Measurements from ENCODE around the gene EYS. TPM values are rescaled to one million over a fixed set of nuclear protein-coding genes. Genes with fewer than 3 reads are reported as not detected.
"Not testable (repeated sequence)": the region's sequence is repeated elsewhere in the genome, so short reads cannot be mapped to it uniquely, and the experiment has no call there.

Gene EYS
- total RNA-seq, 2 donors from 2014 or later, result not detected

GRCh38 chr6:63757826-63758225 is 1949.2 kb downstream of the EYS start:
- no peak overlapping the region for H3K27ac Mint-ChIP-seq
- DNase-seq (no peak), ATAC-seq (replicated peaks in 1 of 2) (no peak)
- no peaks in the 10 kb centered on the region for H3K4me1 Mint-ChIP-seq (ENCODE audit: low read depth)
- no peak overlapping the region for H3K4me3 Mint-ChIP-seq
- H3K9me3 Mint-ChIP-seq, result peaks cover 4 to 6% of the 10 kb centered on the region in 2 donors
- H3K36me3 Mint-ChIP-seq (ENCODE audit: insufficient read depth in 2 of 2), result peaks cover 2 to 19% of the 10 kb centered on the region in 2 donors
- H3K27me3 Mint-ChIP-seq (ENCODE audit: low read depth), result no peaks in the 10 kb centered on the region

- Mint-ChIP-seq H3K27ac (peak overlapping the region; percentile 79), H3K36me3 (ENCODE audit: insufficient read depth in 2 of 2) (peaks cover 2 to 19% of the 10 kb centered on the region in 2 donors)
- H3K4me1 Mint-ChIP-seq (ENCODE audit: low read depth); H3K4me3 Mint-ChIP-seq; H3K9me3 Mint-ChIP-seq; ATAC-seq (replicated peaks in 1 of 2); DNase-seq; H3K27me3 Mint-ChIP-seq (ENCODE audit: low read depth): not testable (repeated sequence)
Observed at GRCh38 chr6:63757275-63757674, 1949.8 kb downstream of the EYS start.

GRCh38 chr6:63750400-63750799 is 1956.6 kb downstream of the EYS start:
- ATAC-seq (replicated peaks in 1 of 2) (no peak), DNase-seq (no peak)
- H3K27me3 Mint-ChIP-seq (ENCODE audit: low read depth), result no peaks in the 10 kb centered on the region
- no peaks in the 10 kb centered on the region for H3K4me1 Mint-ChIP-seq (ENCODE audit: low read depth)
- H3K36me3 Mint-ChIP-seq (ENCODE audit: insufficient read depth in 2 of 2), result peaks cover 4 to 8% of the 10 kb centered on the region in 2 donors
- H3K27ac Mint-ChIP-seq, result no peak overlapping the region
- H3K9me3 Mint-ChIP-seq, result peaks cover 5 to 7% of the 10 kb centered on the region in 2 donors
- no peak overlapping the region for H3K4me3 Mint-ChIP-seq

GRCh38 chr6:63745784-63746183 is 1961.2 kb downstream of the EYS start:
- ATAC-seq (replicated peaks in 1 of 2) (no peak), DNase-seq (no peak)
- Mint-ChIP-seq H3K4me3 (no peak overlapping the region), H3K4me1 (ENCODE audit: low read depth) (no peaks in the 10 kb centered on the region), H3K27ac (no peak overlapping the region), H3K27me3 (ENCODE audit: low read depth) (no peaks in the 10 kb centered on the region), H3K36me3 (ENCODE audit: insufficient read depth in 2 of 2) (peaks cover 4 to 5% of the 10 kb centered on the region in 2 donors), H3K9me3 (peaks cover 3 to 6% of the 10 kb centered on the region in 2 donors)

GRCh38 chr6:63744810-63745209 is 1962.2 kb downstream of the EYS start:
- no peak overlapping the region for H3K27ac Mint-ChIP-seq
- no peak overlapping the region for H3K4me3 Mint-ChIP-seq
- H3K4me1 Mint-ChIP-seq (ENCODE audit: low read depth), result no peaks in the 10 kb centered on the region
- no peaks in the 10 kb centered on the region for H3K27me3 Mint-ChIP-seq (ENCODE audit: low read depth)
- H3K36me3 Mint-ChIP-seq (ENCODE audit: insufficient read depth in 2 of 2), result peaks cover 4 to 5% of the 10 kb centered on the region in 2 donors
- ATAC-seq (replicated peaks in 1 of 2), result no peak
- H3K9me3 Mint-ChIP-seq, result peaks cover 3 to 6% of the 10 kb centered on the region in 2 donors
- DNase-seq, result no peak

GRCh38 chr6:63743691-63744090 is 1963.3 kb downstream of the EYS start:
- Mint-ChIP-seq H3K27me3 (ENCODE audit: low read depth) (no peaks in the 10 kb centered on the region), H3K27ac (no peak overlapping the region), H3K4me3 (no peak overlapping the region), H3K9me3 (peaks cover 3 to 6% of the 10 kb centered on the region in 2 donors), H3K4me1 (ENCODE audit: low read depth) (no peaks in the 10 kb centered on the region), H3K36me3 (ENCODE audit: insufficient read depth in 2 of 2) (peaks cover 0 to 4% of the 10 kb centered on the region in 2 donors)
- ATAC-seq (replicated peaks in 1 of 2) (no peak), DNase-seq (no peak)

- no peak overlapping the region for H3K27ac Mint-ChIP-seq
- H3K4me3 Mint-ChIP-seq, result no peak overlapping the region
- DNase-seq (no peak), ATAC-seq (replicated peaks in 1 of 2) (no peak)
- H3K4me1 Mint-ChIP-seq (ENCODE audit: low read depth), result no peaks in the 10 kb centered on the region
- peaks cover 2 to 3% of the 10 kb centered on the region in 2 donors for H3K9me3 Mint-ChIP-seq
- H3K27me3 Mint-ChIP-seq (ENCODE audit: low read depth), result no peaks in the 10 kb centered on the region
- H3K36me3 Mint-ChIP-seq (ENCODE audit: insufficient read depth in 2 of 2), result no peaks in the 10 kb centered on the region
Observed at GRCh38 chr6:63742060-63742459, 1965.0 kb downstream of the EYS start.

GRCh38 chr6:63740709-63741108 is 1966.3 kb downstream of the EYS start:
- Mint-ChIP-seq H3K36me3 (ENCODE audit: insufficient read depth in 2 of 2) (no peaks in the 10 kb centered on the region), H3K9me3 (peaks cover 0 to under 1% of the 10 kb centered on the region in 2 donors), H3K27ac (no peak overlapping the region), H3K4me1 (ENCODE audit: low read depth) (no peaks in the 10 kb centered on the region), H3K27me3 (ENCODE audit: low read depth) (no peaks in the 10 kb centered on the region), H3K4me3 (no peak overlapping the region)
- DNase-seq, result no peak
- ATAC-seq (replicated peaks in 1 of 2), result no peak

- Mint-ChIP-seq H3K27ac (no peak overlapping the region), H3K27me3 (ENCODE audit: low read depth) (no peaks in the 10 kb centered on the region), H3K9me3 (peaks cover 0 to 5% of the 10 kb centered on the region in 2 donors), H3K4me1 (ENCODE audit: low read depth) (no peaks in the 10 kb centered on the region), H3K36me3 (ENCODE audit: insufficient read depth in 2 of 2) (peaks cover 0 to 7% of the 10 kb centered on the region in 2 donors), H3K4me3 (no peak overlapping the region)
- DNase-seq (no peak), ATAC-seq (replicated peaks in 1 of 2) (no peak)
Observed at GRCh38 chr6:63739094-63739687, 1967.8 kb downstream of the EYS start.

- not testable (repeated sequence) for H3K4me3 Mint-ChIP-seq; H3K9me3 Mint-ChIP-seq; H3K27ac Mint-ChIP-seq; DNase-seq; H3K4me1 Mint-ChIP-seq (ENCODE audit: low read depth); H3K27me3 Mint-ChIP-seq (ENCODE audit: low read depth); ATAC-seq (replicated peaks in 1 of 2); H3K36me3 Mint-ChIP-seq (ENCODE audit: insufficient read depth in 2 of 2)
Observed at GRCh38 chr6:63738190-63738589, 1968.8 kb downstream of the EYS start.

- Mint-ChIP-seq H3K27ac (no peak overlapping the region), H3K4me3 (no peak overlapping the region), H3K9me3 (peaks cover 0 to 5% of the 10 kb centered on the region in 2 donors), H3K36me3 (ENCODE audit: insufficient read depth in 2 of 2) (peaks cover 0 to 7% of the 10 kb centered on the region in 2 donors), H3K4me1 (ENCODE audit: low read depth) (no peaks in the 10 kb centered on the region), H3K27me3 (ENCODE audit: low read depth) (no peaks in the 10 kb centered on the region)
- ATAC-seq (replicated peaks in 1 of 2) (no peak), DNase-seq (no peak)
Observed at GRCh38 chr6:63734923-63735322, 1972.1 kb downstream of the EYS start.

GRCh38 chr6:63732336-63732735 is 1974.7 kb downstream of the EYS start:
- peaks cover 0 to 5% of the 10 kb centered on the region in 2 donors for H3K9me3 Mint-ChIP-seq
- peaks cover 0 to 7% of the 10 kb centered on the region in 2 donors for H3K36me3 Mint-ChIP-seq (ENCODE audit: insufficient read depth in 2 of 2)
- ATAC-seq (replicated peaks in 1 of 2), result no peak
- H3K27me3 Mint-ChIP-seq (ENCODE audit: low read depth), result no peaks in the 10 kb centered on the region
- no peaks in the 10 kb centered on the region for H3K4me1 Mint-ChIP-seq (ENCODE audit: low read depth)
- no peak overlapping the region for H3K4me3 Mint-ChIP-seq
- H3K27ac Mint-ChIP-seq, result no peak overlapping the region
- DNase-seq, result no peak

GRCh38 chr6:63731930-63732329 is 1975.1 kb downstream of the EYS start:
- DNase-seq, result no peak
- Mint-ChIP-seq H3K36me3 (ENCODE audit: insufficient read depth in 2 of 2) (peaks cover 0 to 7% of the 10 kb centered on the region in 2 donors), H3K4me3 (no peak overlapping the region), H3K27ac (no peak overlapping the region), H3K4me1 (ENCODE audit: low read depth) (no peaks in the 10 kb centered on the region), H3K9me3 (peaks cover 0 to 5% of the 10 kb centered on the region in 2 donors), H3K27me3 (ENCODE audit: low read depth) (no peaks in the 10 kb centered on the region)
- no peak for ATAC-seq (replicated peaks in 1 of 2)

GRCh38 chr6:63730311-63730710 is 1976.7 kb downstream of the EYS start:
- Mint-ChIP-seq H3K4me3 (no peak overlapping the region), H3K9me3 (peaks cover 0 to 1% of the 10 kb centered on the region in 2 donors), H3K4me1 (ENCODE audit: low read depth) (no peaks in the 10 kb centered on the region), H3K27ac (no peak overlapping the region), H3K36me3 (ENCODE audit: insufficient read depth in 2 of 2) (peaks cover 0 to 4% of the 10 kb centered on the region in 2 donors), H3K27me3 (ENCODE audit: low read depth) (no peaks in the 10 kb centered on the region)
- ATAC-seq (replicated peaks in 1 of 2), result no peak
- DNase-seq, result no peak

Measured in activated T-cell treated with anti-CD3 and anti-CD28 coated beads, Interleukin-2, amount 50 U/mL, for 72 hours (primary cell).